Ovary (tissue), 3 donors: ENCODE data around the gene TNFRSF19.

ENCODE experiments used
- CTCF ChIP-seq, 3 donors: fragments of 450-650 bp in 2 of 3; fragments of 200-600 bp in 1 of 3; IDR thresholded peaks; one replicate each; pipeline versions ENCODE4 v1.5.1 to v1.8.0; 2016 to 2022; ENCODE audit warnings: antibody characterized with exemption in 3 of 3, mild to moderate bottlenecking in 1 of 3
- EP300 ChIP-seq: sonication (generic); formaldehyde crosslinking; IDR thresholded peaks from one replicate; pipeline ENCODE4 v1.6.1; 2017; ENCODE audit warnings: antibody characterized with exemption
- donor health status: DM: no; HTN: no; CAD: no.

GRCh38 chr13:23592596-23592995 is 22.4 kb downstream of the TNFRSF19 start:
- TF ChIP-seq CTCF (IDR thresholded peaks at IDR 0.05) (no peak), EP300 (no peak)
